BLaER1 treated with 17β-estradiol and CSF1 and Interleukin-3, amounts not matched to agents 10 nM and 100 nM (cell line): ENCODE data around the gene BPIFA1.

Source experiments
- H3K27ac ChIP-seq, 11 experiments: shearing (Covaris generic); formaldehyde crosslinking; 2 replicates each; pipeline ENCODE4 v1.8.1; 2022
- H3K27me3 ChIP-seq, 11 experiments: shearing (Covaris generic); formaldehyde crosslinking; 2 replicates each; pipeline ENCODE4 v1.8.1; 2022
- H3K36me3 ChIP-seq, 11 experiments: shearing (Covaris generic); formaldehyde crosslinking; 2 replicates each; pipeline ENCODE4 v1.8.1; 2022
- H3K4me1 ChIP-seq, 10 experiments: shearing (Covaris generic); formaldehyde crosslinking; 2 replicates each; pipeline ENCODE4 v1.8.1; 2022
- H3K4me2 ChIP-seq, 11 experiments: shearing (Covaris generic); formaldehyde crosslinking; 2 replicates each; pipeline ENCODE4 v1.8.1; 2022
- H3K4me3 ChIP-seq, 10 experiments: shearing (Covaris generic); formaldehyde crosslinking; 2 replicates each; pipeline ENCODE4 v1.8.1; 2022
- H3K9ac ChIP-seq, 11 experiments: shearing (Covaris generic); formaldehyde crosslinking; 2 replicates each; pipeline ENCODE4 v1.8.1; 2022
- H3K9me3 ChIP-seq, 11 experiments: shearing (Covaris generic); formaldehyde crosslinking; replicated peaks in 1 of 11; 2 replicates each; pipeline ENCODE4 v1.8.1; 2022
- H4K20me1 ChIP-seq, 11 experiments: shearing (Covaris generic); formaldehyde crosslinking; 2 replicates each; pipeline ENCODE4 v1.8.1; 2022
- Cebpa-rat ChIP-seq, 11 experiments: shearing (Covaris generic); IDR thresholded peaks; 2 replicates each; pipeline ENCODE4 v1.8.1; 2022

The BPIFA1 gene

DNA sequence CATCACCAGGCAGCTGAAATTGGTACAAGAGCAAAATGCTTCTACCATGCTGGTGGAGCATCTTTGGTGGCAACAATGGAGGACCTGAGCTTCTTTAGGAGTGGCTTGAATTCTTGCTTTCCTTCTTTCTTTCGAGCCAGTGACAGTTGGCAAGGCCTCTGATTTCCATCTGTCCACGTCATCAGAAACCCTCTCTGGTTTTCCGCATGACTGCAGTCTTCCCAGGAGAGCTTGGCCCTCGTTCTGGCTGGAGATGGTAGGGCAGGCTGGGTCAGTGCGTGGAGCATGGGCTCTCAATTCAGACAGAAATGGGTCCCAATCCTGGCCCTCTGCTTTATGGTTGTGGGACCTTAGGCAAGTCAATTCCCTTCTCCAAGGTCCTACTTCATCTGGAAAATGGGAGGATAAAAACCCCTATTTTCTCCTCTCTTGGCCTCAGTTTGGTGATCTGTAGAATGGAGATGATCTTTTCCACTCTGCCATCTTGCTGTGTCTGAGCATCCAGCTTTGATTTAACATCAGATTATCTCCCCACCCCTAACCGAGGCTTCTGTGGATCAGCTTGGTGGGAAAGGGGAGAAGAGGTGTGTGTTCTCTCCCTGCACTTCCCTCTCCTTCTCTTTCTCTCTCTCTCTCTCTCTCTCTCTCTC lies 43.6 kb downstream of the BPIFA1 start:
- Histone ChIP-seq H3K4me3 (no peak overlapping the region), H3K9me3 (no peaks in the 10 kb centered on the region), H3K27me3 (no peaks in the 10 kb centered on the region), H4K20me1 (no peaks in the 10 kb centered on the region; a peak in 1 of 22 replicates), H3K4me2 (peak overlapping the region in 9 of 11 experiments; percentile 4 to 74 (median 55); a peak in 17 of 22 replicates), H3K9ac (no peak overlapping the region), H3K4me1 (peaks cover 0 to 50% (median 33%) of the 10 kb centered on the region in 10 experiments; a peak in 14 of 20 replicates), H3K27ac (no peak overlapping the region), H3K36me3 (no peaks in the 10 kb centered on the region)
- TF ChIP-seq Cebpa-rat (IDR thresholded peaks at IDR 0.05) = no peak

DNA sequence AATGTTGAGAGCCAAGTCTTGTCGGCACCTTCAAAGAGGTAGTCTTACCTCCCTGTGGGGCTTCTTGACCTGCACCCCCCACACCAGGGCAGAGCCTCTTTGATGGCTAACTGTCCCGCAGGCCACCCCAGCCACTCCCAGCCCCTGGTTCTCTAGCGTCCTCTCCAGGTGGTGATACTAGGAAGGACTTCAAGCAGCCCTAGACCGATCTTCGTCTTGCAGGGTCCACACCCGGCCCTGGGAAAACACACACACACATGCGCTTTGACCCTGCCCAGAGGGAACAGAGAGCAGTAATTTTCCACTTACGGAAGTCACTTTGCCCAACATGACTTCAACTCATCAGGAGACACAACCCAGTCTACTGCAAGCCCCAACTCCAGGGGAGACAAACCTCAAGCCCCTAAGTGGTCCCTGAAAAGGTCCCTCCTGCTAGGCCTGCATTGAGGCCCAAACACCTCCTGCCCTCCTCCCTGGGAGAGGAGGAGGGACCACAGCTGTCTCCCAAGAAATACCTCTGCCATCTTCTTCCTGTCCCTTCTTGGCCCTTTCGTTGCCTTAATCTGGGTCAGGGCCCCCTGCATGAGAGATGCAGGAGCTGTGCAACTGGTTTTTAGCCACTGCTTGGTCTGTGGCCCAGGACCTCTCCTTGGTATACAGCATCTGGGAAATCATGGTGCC lies 44.3 kb downstream of the BPIFA1 start:
- no peak overlapping the region for H3K27ac ChIP-seq
- H3K4me1 ChIP-seq = peaks cover 0 to 50% (median 33%) of the 10 kb centered on the region in 10 experiments; a peak in 14 of 20 replicates
- no peaks in the 10 kb centered on the region; a peak in 1 of 22 replicates for H4K20me1 ChIP-seq
- H3K36me3 ChIP-seq = no peaks in the 10 kb centered on the region
- peak overlapping the region in 6 of 11 experiments; percentile 52 to 74 (median 59); a peak in 8 of 22 replicates for H3K4me2 ChIP-seq
- TF ChIP-seq Cebpa-rat (IDR thresholded peaks at IDR 0.05) = no peak
- no peaks in the 10 kb centered on the region for H3K9me3 ChIP-seq
- H3K27me3 ChIP-seq = no peaks in the 10 kb centered on the region
- no peak overlapping the region for H3K9ac ChIP-seq
- H3K4me3 ChIP-seq = no peak overlapping the region

DNA sequence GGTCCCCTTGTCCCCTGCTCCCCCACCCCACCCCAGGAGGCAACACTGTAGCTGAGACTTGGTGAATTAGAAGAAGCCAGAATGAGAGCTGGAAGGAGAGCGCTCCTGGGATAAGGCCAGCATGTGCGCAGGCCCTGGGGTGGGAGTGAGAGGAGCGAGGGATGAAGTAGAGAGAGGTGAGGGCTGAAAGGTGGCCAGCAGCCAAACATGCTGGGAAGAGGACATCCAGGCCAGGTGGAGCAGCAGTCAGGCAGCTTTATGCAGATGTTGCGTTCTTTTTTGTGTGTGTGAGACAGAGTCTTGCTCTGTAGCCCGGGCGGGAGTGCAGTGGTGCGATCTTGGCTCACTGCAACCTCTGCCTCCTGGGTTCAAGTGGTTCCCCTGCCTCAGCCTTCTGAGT lies 45.0 kb downstream of the BPIFA1 start:
- Histone ChIP-seq H3K9me3 (no peaks in the 10 kb centered on the region), H3K36me3 (no peaks in the 10 kb centered on the region), H3K4me2 (no peak overlapping the region), H4K20me1 (no peaks in the 10 kb centered on the region; a peak in 1 of 22 replicates), H3K4me3 (no peak overlapping the region), H3K9ac (no peak overlapping the region), H3K27me3 (no peaks in the 10 kb centered on the region), H3K4me1 (peaks cover 0 to 43% (median 28%) of the 10 kb centered on the region in 10 experiments; a peak in 14 of 20 replicates), H3K27ac (no peak overlapping the region)
- no peak for TF ChIP-seq Cebpa-rat (IDR thresholded peaks at IDR 0.05)

DNA sequence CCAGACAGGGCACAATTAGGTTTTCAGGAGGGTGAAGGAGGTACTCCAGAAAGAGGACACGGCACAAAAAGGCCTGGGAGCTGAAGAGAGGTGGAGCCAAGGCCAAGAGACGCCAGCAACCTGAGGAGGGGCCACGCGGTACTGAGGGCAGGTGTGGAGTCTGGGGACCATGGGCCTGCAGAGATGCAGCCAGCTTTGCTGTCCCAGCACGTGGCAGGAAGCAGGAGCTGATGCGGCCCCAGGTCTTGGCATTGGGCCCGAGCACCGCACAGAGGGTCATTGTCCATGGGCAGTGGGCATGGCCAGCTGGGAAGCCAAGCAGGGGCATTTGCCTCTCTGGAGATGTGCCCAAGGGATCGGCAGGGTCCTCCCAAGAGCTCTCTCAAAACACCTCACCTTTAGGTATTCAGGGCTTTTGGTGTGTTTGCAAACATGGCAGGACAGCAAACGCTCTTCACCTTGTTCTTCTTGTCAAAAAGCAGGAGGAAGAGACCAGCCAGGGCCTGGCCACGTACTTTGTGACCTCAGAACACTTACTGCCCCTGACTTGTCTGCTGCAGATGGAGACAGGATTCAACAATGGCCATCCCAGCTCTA lies 45.9 kb downstream of the BPIFA1 start:
- Histone ChIP-seq H3K36me3 (no peaks in the 10 kb centered on the region), H3K4me2 (no peak overlapping the region), H3K9ac (no peak overlapping the region), H3K27ac (no peak overlapping the region), H3K27me3 (no peaks in the 10 kb centered on the region), H3K9me3 (no peaks in the 10 kb centered on the region), H3K4me1 (peaks cover 0 to 37% (median 24%) of the 10 kb centered on the region in 10 experiments; a peak in 14 of 20 replicates), H4K20me1 (no peaks in the 10 kb centered on the region), H3K4me3 (no peak overlapping the region)
- no peak for TF ChIP-seq Cebpa-rat (IDR thresholded peaks at IDR 0.05)

DNA sequence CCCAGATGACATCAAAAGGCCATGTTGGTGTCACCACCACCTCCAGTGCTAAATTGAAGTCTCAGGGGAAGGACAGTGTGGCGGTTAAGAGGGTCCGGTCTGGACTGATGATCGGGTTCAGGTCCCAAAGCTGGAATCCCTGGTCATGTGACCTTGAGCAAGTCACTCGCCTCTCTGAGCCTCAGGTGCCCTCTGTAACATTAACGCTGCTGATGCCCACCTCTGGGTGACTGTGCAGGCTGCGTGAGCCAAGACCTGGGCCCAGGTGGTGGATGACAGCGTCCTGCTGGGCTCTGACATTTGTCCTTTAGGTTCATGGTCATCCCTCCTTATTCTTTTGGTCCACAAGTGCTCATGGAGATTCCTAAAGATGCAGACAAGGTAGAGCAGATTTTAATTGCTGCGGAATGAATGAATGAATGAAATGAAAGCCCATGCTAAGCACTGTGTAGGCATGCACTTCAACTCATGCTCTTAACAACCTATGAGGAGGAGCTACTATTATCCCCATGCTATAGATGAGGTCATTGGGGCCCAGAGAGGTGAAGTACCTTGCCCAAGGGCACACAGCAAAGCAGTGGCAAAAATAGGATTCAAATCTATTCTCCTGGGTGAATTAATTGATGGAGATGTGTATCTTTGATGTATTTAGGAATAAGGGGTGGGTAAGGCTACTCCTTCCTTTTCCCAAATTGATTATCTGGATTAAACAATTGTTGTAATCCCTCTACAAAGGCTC lies 46.6 kb downstream of the BPIFA1 start:
- no peaks in the 10 kb centered on the region for H3K9me3 ChIP-seq
- no peak overlapping the region for H3K27ac ChIP-seq
- 0 out of 22 replicates have a peak overlapping the region, but pooled peaks of 1 of the 11 experiments have one; percentile 9 for H3K9ac ChIP-seq
- peaks cover 0 to 37% (median 24%) of the 10 kb centered on the region in 10 experiments; a peak in 14 of 20 replicates for H3K4me1 ChIP-seq
- no peaks in the 10 kb centered on the region for H4K20me1 ChIP-seq
- no peaks in the 10 kb centered on the region for H3K36me3 ChIP-seq
- H3K4me2 ChIP-seq = peak overlapping the region in 7 of 11 experiments; percentile 4 to 63 (median 33); a peak in 6 of 22 replicates
- no peak overlapping the region for H3K4me3 ChIP-seq
- H3K27me3 ChIP-seq = no peaks in the 10 kb centered on the region
- no peak for TF ChIP-seq Cebpa-rat (IDR thresholded peaks at IDR 0.05)

DNA sequence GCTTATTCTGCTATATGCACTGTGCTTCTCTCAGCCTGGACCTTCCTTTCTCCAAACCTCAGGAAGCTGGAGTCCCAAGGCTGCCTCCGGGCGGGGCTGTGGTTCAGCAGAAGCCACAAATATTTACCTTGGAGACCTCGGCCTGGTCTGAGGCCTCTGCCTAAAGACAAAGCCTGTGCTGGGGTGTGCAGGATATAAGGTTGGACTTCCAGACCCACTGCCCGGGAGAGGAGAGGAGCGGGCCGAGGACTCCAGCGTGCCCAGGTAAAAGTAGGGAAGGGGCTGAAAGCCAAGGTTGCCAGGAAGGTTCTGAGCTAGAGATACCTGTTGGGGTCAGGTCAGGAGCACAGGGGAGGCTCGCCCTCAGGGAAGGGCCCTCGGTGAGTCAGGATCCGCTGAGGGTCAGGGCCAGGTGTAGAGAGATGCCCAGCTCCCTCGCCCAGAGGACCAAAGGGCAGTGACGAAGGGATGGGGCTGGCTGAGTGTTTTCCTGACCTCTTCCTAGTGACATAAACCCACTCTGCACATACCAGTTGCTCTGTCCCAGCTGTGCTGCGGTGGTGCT lies 47.3 kb downstream of the BPIFA1 start, which contains the start of gene BPIFB1:
BPIFB1 (plus strand) TSS at position 224 of the 565 bp plus-strand sequence. CDS start 2,860 bp downstream, outside the sequence.
- Histone ChIP-seq H3K27ac (no peak within 1 kb of the TSS), H3K4me1 (peaks cover 0 to 33% (median 23%) of the 10 kb centered on the region in 10 experiments; a peak in 14 of 20 replicates), H4K20me1 (no peaks in the 10 kb centered on the region), H3K4me2 (peak within 1 kb of the TSS in 7 of 11 experiments; percentile 4 to 63 (median 33); a peak in 8 of 22 replicates), H3K27me3 (no peaks in the 10 kb centered on the region), H3K9me3 (no peaks in the 10 kb centered on the region), H3K4me3 (no peak within 1 kb of the TSS), H3K9ac (0 out of 22 replicates have a peak within 1 kb of the TSS, but pooled peaks of 1 of the 11 experiments have one; percentile 9), H3K36me3 (no peaks in the 10 kb centered on the region)
- TF ChIP-seq Cebpa-rat (IDR thresholded peaks at IDR 0.05) = no peak

DNA sequence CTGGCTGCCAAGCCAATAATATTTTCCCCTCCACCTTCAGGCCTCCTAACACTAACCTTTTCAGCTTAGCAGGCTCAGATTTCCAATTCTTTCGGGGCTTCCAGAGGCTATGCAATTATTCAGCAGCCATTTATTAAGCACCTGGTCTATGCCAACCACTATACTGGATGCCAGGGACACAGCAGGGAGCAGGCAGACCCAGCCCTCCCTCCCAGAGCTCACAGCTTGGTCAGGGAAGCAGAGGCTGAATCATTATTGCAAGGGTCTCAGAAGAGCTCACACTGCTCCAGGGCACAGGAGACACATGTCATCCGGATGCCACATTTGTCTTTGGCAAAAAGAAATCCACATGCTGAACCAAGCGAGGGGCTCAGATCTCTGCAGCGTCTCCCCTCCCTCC lies 48.5 kb downstream of the BPIFA1 start:
- Histone ChIP-seq H3K9ac (no peak overlapping the region), H3K27ac (no peak overlapping the region)

DNA sequence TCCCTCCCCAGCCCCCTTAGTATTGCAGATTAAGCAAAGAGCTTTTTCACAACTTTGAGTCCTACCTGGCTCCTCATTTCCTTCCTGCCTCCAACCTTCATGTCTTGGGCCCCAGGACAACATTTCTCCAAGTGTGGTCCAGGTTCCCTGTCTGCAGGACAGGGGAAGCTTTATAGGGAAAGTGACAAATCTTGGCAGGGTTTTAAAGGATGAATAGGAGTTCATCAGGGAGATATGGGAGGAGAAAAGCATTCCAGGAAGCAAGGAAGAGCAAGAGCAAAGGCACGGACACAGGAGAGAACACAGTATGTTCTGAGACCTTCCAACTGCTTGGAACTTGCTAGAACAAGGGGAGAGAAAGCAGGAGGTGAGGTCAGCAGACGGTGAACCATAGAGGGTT lies 49.1 kb downstream of the BPIFA1 start:
- Histone ChIP-seq H3K36me3 (no peaks in the 10 kb centered on the region), H3K9me3 (no peaks in the 10 kb centered on the region), H3K4me3 (no peak overlapping the region), H3K27ac (no peak overlapping the region), H3K9ac (no peak overlapping the region), H4K20me1 (no peaks in the 10 kb centered on the region), H3K27me3 (no peaks in the 10 kb centered on the region), H3K4me2 (no peak overlapping the region), H3K4me1 (peaks cover 0 to 15% (median 9%) of the 10 kb centered on the region in 10 experiments; a peak in 11 of 20 replicates)
- no peak for TF ChIP-seq Cebpa-rat (IDR thresholded peaks at IDR 0.05)

More for the DNA sequence above, 48.5 kb downstream of the BPIFA1 start:
- no peak overlapping the region for H3K4me3 ChIP-seq
- H3K9me3 ChIP-seq = no peaks in the 10 kb centered on the region
- H3K36me3 ChIP-seq = no peaks in the 10 kb centered on the region
- H4K20me1 ChIP-seq = no peaks in the 10 kb centered on the region
- H3K4me2 ChIP-seq = no peak overlapping the region
- H3K4me1 ChIP-seq = peaks cover 0 to 21% (median 16%) of the 10 kb centered on the region in 10 experiments; a peak in 14 of 20 replicates
- H3K27me3 ChIP-seq = no peaks in the 10 kb centered on the region
- no peak for TF ChIP-seq Cebpa-rat (IDR thresholded peaks at IDR 0.05)
